Naive B cell (primary cell): ENCODE results near the gene PDE7B. TPM values are rescaled to one million over a fixed set of nuclear protein-coding genes. Genes with fewer than 3 reads are reported as not detected.
A peak's percentile ranks its signal among the peaks of the same experiment; 100 is the strongest.

ENCODE experiments used
- ATAC-seq, 2 donors: fragments of 150-1000 bp; cut with Tn5 transposase; 2 replicates each; pipeline ENCODE4 v1.10.0; 2021; ENCODE audit warnings: low read depth in 2 of 2, mild to moderate bottlenecking in 2 of 2, moderate library complexity in 2 of 2
- DNase-seq: peaks from one replicate; pipeline ENCODE4 v3.0.0; 2022
- H3K27ac Mint-ChIP-seq, 6 donors: one replicate each; pipeline ENCODE4 v1.8.0; 2020 to 2022; ENCODE audit warnings: mild to moderate bottlenecking in 6 of 6, mixed read lengths in 6 of 6, moderate library complexity in 5 of 6, inconsistent platforms in 2 of 6
- H3K27me3 Mint-ChIP-seq, 3 donors: one replicate each; pipeline ENCODE4 v1.8.0; 2021 to 2022; ENCODE audit warnings: mixed read lengths in 3 of 3, mild to moderate bottlenecking in 1 of 3
- H3K36me3 Mint-ChIP-seq, 2 donors: one replicate each; pipeline ENCODE4 v1.8.0; 2020 to 2022; ENCODE audit warnings: mixed read lengths in 2 of 2, inconsistent platforms in 1 of 2, mild to moderate bottlenecking in 1 of 2
- H3K4me1 Mint-ChIP-seq, 3 donors: one replicate each; pipeline ENCODE4 v1.8.0; 2020 to 2022; ENCODE audit warnings: mixed read lengths in 3 of 3, inconsistent platforms in 1 of 3, mild to moderate bottlenecking in 1 of 3, moderate library complexity in 1 of 3
- H3K4me3 Mint-ChIP-seq, 8 donors: one replicate each; pipeline ENCODE4 v1.8.0; 2020 to 2022; ENCODE audit warnings: mild to moderate bottlenecking in 8 of 8, mixed read lengths in 8 of 8, moderate library complexity in 8 of 8, inconsistent platforms in 2 of 8
- H3K9me3 Mint-ChIP-seq, 7 donors: one replicate each; pipeline ENCODE4 v1.8.0; 2020 to 2022; ENCODE audit warnings: mixed read lengths in 7 of 7, mild to moderate bottlenecking in 5 of 7, inconsistent platforms in 2 of 7, moderate library complexity in 1 of 7
- polyA plus RNA-seq, 6 donors: library from polyadenylated mRNA; unstranded; fragments of 300-500 nt; fragmentation: Illumina TruSeq; gene quantifications; one replicate each; pipeline ENCODE4 v1.2.3, GENCODE V29; 2021; ENCODE audit warnings: low read depth in 6 of 6

PDE7B gene
- polyA plus RNA-seq, 6 donors from 2014 or later = 0.10 to 3.8 (median 3.0) TPM

GRCh38 chr6:136072691-136073090, 221.2 kb downstream of the PDE7B start:
- peaks cover 15% of the 10 kb centered on the region in 2 donors for H3K36me3 Mint-ChIP-seq
- H3K27me3 Mint-ChIP-seq = peaks cover 0 to 9% (median 0%) of the 10 kb centered on the region in 3 donors
- H3K27ac Mint-ChIP-seq = no peak overlapping the region
- H3K9me3 Mint-ChIP-seq = peaks cover 0 to 6% (median 0%) of the 10 kb centered on the region in 7 donors
- no peak for ATAC-seq
- H3K4me1 Mint-ChIP-seq = no peaks in the 10 kb centered on the region
- H3K4me3 Mint-ChIP-seq = no peak overlapping the region
- DNase-seq = no peak

- peaks cover 10% of the 10 kb centered on the region in 2 donors for H3K36me3 Mint-ChIP-seq
- no peak for ATAC-seq
- no peak for DNase-seq
- H3K4me1 Mint-ChIP-seq = no peaks in the 10 kb centered on the region
- H3K27ac Mint-ChIP-seq = no peak overlapping the region
- peaks cover 0 to 6% (median 0%) of the 10 kb centered on the region in 7 donors for H3K9me3 Mint-ChIP-seq
- no peak overlapping the region for H3K4me3 Mint-ChIP-seq
- H3K27me3 Mint-ChIP-seq = peaks cover 0 to 9% (median 0%) of the 10 kb centered on the region in 3 donors
Measured at GRCh38 chr6:136073216-136073615, 221.7 kb downstream of the PDE7B start.

- Mint-ChIP-seq H3K27me3 (peaks cover 0 to 9% (median 0%) of the 10 kb centered on the region in 3 donors), H3K4me1 (no peaks in the 10 kb centered on the region), H3K4me3 (no peak overlapping the region), H3K36me3 (peaks cover 0 to 9% of the 10 kb centered on the region in 2 donors), H3K9me3 (peaks cover 0 to 6% (median 0%) of the 10 kb centered on the region in 7 donors), H3K27ac (no peak overlapping the region)
- DNase-seq (no peak), ATAC-seq (no peak)
Measured at GRCh38 chr6:136076496-136076895, 225.0 kb downstream of the PDE7B start.

- Mint-ChIP-seq H3K27ac (no peak overlapping the region), H3K4me1 (no peaks in the 10 kb centered on the region), H3K27me3 (peaks cover 0 to 9% (median 0%) of the 10 kb centered on the region in 3 donors), H3K9me3 (peaks cover 0 to 6% (median 0%) of the 10 kb centered on the region in 7 donors), H3K4me3 (no peak overlapping the region), H3K36me3 (peaks cover 5 to 9% of the 10 kb centered on the region in 2 donors)
- DNase-seq (no peak), ATAC-seq (no peak)
Measured at GRCh38 chr6:136077834-136078576, 226.5 kb downstream of the PDE7B start.

- H3K27ac Mint-ChIP-seq = no peak overlapping the region
- H3K4me1 Mint-ChIP-seq = no peaks in the 10 kb centered on the region
- DNase-seq = no peak
- peaks cover under 1 to 5% of the 10 kb centered on the region in 2 donors for H3K36me3 Mint-ChIP-seq
- H3K4me3 Mint-ChIP-seq = no peak overlapping the region
- H3K9me3 Mint-ChIP-seq = no peaks in the 10 kb centered on the region
- no peak for ATAC-seq
- peaks cover 0 to 9% (median 0%) of the 10 kb centered on the region in 3 donors for H3K27me3 Mint-ChIP-seq
Measured at GRCh38 chr6:136079701-136080565, 228.4 kb downstream of the PDE7B start.

- H3K36me3 Mint-ChIP-seq = peaks cover 0 to 5% of the 10 kb centered on the region in 2 donors
- H3K9me3 Mint-ChIP-seq = no peaks in the 10 kb centered on the region
- no peak for ATAC-seq
- no peaks in the 10 kb centered on the region for H3K27me3 Mint-ChIP-seq
- no peak for DNase-seq
- H3K27ac Mint-ChIP-seq = no peak overlapping the region
- H3K4me3 Mint-ChIP-seq = no peak overlapping the region
- H3K4me1 Mint-ChIP-seq = no peaks in the 10 kb centered on the region
Measured at GRCh38 chr6:136083540-136083939, 232.0 kb downstream of the PDE7B start.

- Mint-ChIP-seq H3K27me3 (no peaks in the 10 kb centered on the region), H3K4me1 (no peaks in the 10 kb centered on the region), H3K27ac (peak overlapping the region in 1 of 6 donors; percentile 77), H3K36me3 (peaks cover 0 to 5% of the 10 kb centered on the region in 2 donors), H3K9me3 (no peaks in the 10 kb centered on the region), H3K4me3 (no peak overlapping the region)
- no peak for ATAC-seq
- DNase-seq = no peak
Measured at GRCh38 chr6:136084403-136084802, 232.9 kb downstream of the PDE7B start.

GRCh38 chr6:136085370-136086115, 234.0 kb downstream of the PDE7B start:
- ATAC-seq (no peak), DNase-seq (no peak)
- Mint-ChIP-seq H3K9me3 (no peaks in the 10 kb centered on the region), H3K27ac (peak overlapping the region in 1 of 6 donors; percentile 61), H3K27me3 (no peaks in the 10 kb centered on the region), H3K4me1 (no peaks in the 10 kb centered on the region), H3K4me3 (no peak overlapping the region), H3K36me3 (peaks cover 0 to 5% of the 10 kb centered on the region in 2 donors)

GRCh38 chr6:136086686-136087085, 235.2 kb downstream of the PDE7B start:
- Mint-ChIP-seq H3K36me3 (peaks cover 0 to 5% of the 10 kb centered on the region in 2 donors), H3K9me3 (no peaks in the 10 kb centered on the region), H3K27me3 (no peaks in the 10 kb centered on the region), H3K27ac (no peak overlapping the region), H3K4me1 (no peaks in the 10 kb centered on the region), H3K4me3 (no peak overlapping the region)
- no peak for DNase-seq
- no peak for ATAC-seq

- Mint-ChIP-seq H3K36me3 (no peaks in the 10 kb centered on the region), H3K4me1 (no peaks in the 10 kb centered on the region), H3K27ac (no peak overlapping the region), H3K9me3 (peaks cover 0 to 3% (median 2%) of the 10 kb centered on the region in 7 donors), H3K27me3 (no peaks in the 10 kb centered on the region), H3K4me3 (no peak overlapping the region)
- DNase-seq (no peak), ATAC-seq (no peak)
Measured at GRCh38 chr6:136087986-136088385, 236.5 kb downstream of the PDE7B start.

- no peaks in the 10 kb centered on the region for H3K27me3 Mint-ChIP-seq
- H3K4me3 Mint-ChIP-seq = no peak overlapping the region
- H3K9me3 Mint-ChIP-seq = peaks cover 1 to 9% (median 7%) of the 10 kb centered on the region in 7 donors
- ATAC-seq (no peak), DNase-seq (no peak)
- H3K4me1 Mint-ChIP-seq = no peaks in the 10 kb centered on the region
- peaks cover 0 to under 1% of the 10 kb centered on the region in 2 donors for H3K36me3 Mint-ChIP-seq
- peak overlapping the region in 1 of 6 donors; percentile 9 for H3K27ac Mint-ChIP-seq
Measured at GRCh38 chr6:136088693-136089092, 237.2 kb downstream of the PDE7B start.

- DNase-seq = no peak
- H3K4me1 Mint-ChIP-seq = no peaks in the 10 kb centered on the region
- peaks cover 8 to 18% (median 16%) of the 10 kb centered on the region in 7 donors for H3K9me3 Mint-ChIP-seq
- ATAC-seq = no peak
- H3K36me3 Mint-ChIP-seq = peaks cover 0 to 12% of the 10 kb centered on the region in 2 donors
- no peak overlapping the region for H3K4me3 Mint-ChIP-seq
- no peaks in the 10 kb centered on the region for H3K27me3 Mint-ChIP-seq
- H3K27ac Mint-ChIP-seq = no peak overlapping the region
Measured at GRCh38 chr6:136089876-136090275, 238.4 kb downstream of the PDE7B start.

- Mint-ChIP-seq H3K9me3 (peaks cover 8 to 18% (median 16%) of the 10 kb centered on the region in 7 donors), H3K36me3 (peaks cover 0 to 12% of the 10 kb centered on the region in 2 donors), H3K27me3 (no peaks in the 10 kb centered on the region), H3K4me1 (no peaks in the 10 kb centered on the region), H3K27ac (no peak overlapping the region), H3K4me3 (no peak overlapping the region)
- ATAC-seq (no peak), DNase-seq (no peak)
Measured at GRCh38 chr6:136090929-136091328, 239.4 kb downstream of the PDE7B start.
